Chondrocyte (in vitro differentiated cells): Measurements from ENCODE around the gene SIPA1L3. TPM values are rescaled to one million over a fixed set of nuclear protein-coding genes. Genes with fewer than 3 reads are reported as not detected.
"Not testable (repeated sequence)": the region's sequence is repeated elsewhere in the genome, so short reads cannot be mapped to it uniquely, and the experiment has no call there.

Source experiments
- DNase-seq: peaks from one replicate; pipeline ENCODE4 v3.0.0; 2021; ENCODE audit warnings: mixed read lengths, low spot score
- H3K27ac Mint-ChIP-seq: one replicate; pipeline ENCODE4 v1.8.0; 2021; ENCODE audit warnings: mild to moderate bottlenecking, moderate library complexity, mixed read lengths; ENCODE audit not compliant: unreplicated experiment
- H3K27me3 Mint-ChIP-seq: 2 replicates; pipeline ENCODE4 v1.8.0; 2021; ENCODE audit warnings: low read depth, mixed read lengths
- H3K36me3 Mint-ChIP-seq: 2 replicates; pipeline ENCODE4 v1.8.0; 2021; ENCODE audit warnings: low read depth, mixed read lengths
- H3K4me1 Mint-ChIP-seq: 2 replicates; pipeline ENCODE4 v1.8.0; 2021; ENCODE audit warnings: low read depth, mild to moderate bottlenecking, mixed read lengths
- H3K4me3 Mint-ChIP-seq: one replicate; pipeline ENCODE4 v1.8.0; 2021; ENCODE audit warnings: mild to moderate bottlenecking, moderate library complexity, mixed read lengths; ENCODE audit not compliant: unreplicated experiment
- H3K9me3 Mint-ChIP-seq: 2 replicates; pipeline ENCODE4 v1.8.0; 2021; ENCODE audit warnings: low read depth, mixed read lengths
- total RNA-seq: library from RNA; stranded (reverse); gene quantifications from 3 replicates; pipeline ENCODE4 v1.2.1, GENCODE V29; 2021
- TF ChIP-seq, protein P1 (sequence below): fragments of 200-600 bp; sonication (generic); IDR thresholded peaks from 2 replicates; pipeline ENCODE4 v1.5.0; 2021; ENCODE audit warnings: antibody characterized with exemption, mild to moderate bottlenecking, moderate library complexity

SIPA1L3 gene
- total RNA-seq, 1 donor from 2014 or later, result 17.5 TPM

DNA sequence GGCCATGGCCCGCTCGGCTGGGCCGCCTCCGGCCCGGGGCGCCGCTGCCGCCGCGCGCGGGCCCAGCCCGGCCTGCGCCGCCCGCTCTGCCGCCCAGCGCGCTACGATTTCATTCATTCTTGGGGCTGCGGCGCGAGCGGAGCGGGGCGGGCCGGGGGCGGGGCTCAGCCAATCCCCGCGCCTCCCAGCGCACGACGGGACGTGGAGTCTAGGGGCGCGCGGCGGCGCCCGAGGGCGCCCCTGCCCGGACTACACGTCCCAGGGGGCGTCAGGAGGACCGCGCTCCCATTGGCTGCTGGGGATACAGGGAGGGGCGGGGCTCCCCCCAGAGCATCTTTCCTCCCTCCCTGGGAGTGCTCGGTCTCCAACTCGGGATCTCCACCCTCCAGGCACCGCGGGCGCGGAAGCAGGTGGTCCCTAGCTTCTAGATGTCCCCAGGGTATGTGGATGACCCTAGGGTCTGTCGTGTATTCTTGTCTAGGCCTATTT lies 322.6 kb downstream of the SIPA1L3 start:
- H3K27ac Mint-ChIP-seq, result no peak overlapping the region
- H3K27me3 Mint-ChIP-seq, result peaks cover 3% of the 10 kb centered on the region
- TF ChIP-seq, protein P1, sequence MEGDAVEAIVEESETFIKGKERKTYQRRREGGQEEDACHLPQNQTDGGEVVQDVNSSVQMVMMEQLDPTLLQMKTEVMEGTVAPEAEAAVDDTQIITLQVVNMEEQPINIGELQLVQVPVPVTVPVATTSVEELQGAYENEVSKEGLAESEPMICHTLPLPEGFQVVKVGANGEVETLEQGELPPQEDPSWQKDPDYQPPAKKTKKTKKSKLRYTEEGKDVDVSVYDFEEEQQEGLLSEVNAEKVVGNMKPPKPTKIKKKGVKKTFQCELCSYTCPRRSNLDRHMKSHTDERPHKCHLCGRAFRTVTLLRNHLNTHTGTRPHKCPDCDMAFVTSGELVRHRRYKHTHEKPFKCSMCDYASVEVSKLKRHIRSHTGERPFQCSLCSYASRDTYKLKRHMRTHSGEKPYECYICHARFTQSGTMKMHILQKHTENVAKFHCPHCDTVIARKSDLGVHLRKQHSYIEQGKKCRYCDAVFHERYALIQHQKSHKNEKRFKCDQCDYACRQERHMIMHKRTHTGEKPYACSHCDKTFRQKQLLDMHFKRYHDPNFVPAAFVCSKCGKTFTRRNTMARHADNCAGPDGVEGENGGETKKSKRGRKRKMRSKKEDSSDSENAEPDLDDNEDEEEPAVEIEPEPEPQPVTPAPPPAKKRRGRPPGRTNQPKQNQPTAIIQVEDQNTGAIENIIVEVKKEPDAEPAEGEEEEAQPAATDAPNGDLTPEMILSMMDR, result peak; percentile 8
- no peak overlapping the region for H3K4me3 Mint-ChIP-seq
- H3K4me1 Mint-ChIP-seq, result peaks cover 14% of the 10 kb centered on the region
- no peak for DNase-seq
- no peaks in the 10 kb centered on the region for H3K9me3 Mint-ChIP-seq
- H3K36me3 Mint-ChIP-seq, result no peaks in the 10 kb centered on the region

DNA sequence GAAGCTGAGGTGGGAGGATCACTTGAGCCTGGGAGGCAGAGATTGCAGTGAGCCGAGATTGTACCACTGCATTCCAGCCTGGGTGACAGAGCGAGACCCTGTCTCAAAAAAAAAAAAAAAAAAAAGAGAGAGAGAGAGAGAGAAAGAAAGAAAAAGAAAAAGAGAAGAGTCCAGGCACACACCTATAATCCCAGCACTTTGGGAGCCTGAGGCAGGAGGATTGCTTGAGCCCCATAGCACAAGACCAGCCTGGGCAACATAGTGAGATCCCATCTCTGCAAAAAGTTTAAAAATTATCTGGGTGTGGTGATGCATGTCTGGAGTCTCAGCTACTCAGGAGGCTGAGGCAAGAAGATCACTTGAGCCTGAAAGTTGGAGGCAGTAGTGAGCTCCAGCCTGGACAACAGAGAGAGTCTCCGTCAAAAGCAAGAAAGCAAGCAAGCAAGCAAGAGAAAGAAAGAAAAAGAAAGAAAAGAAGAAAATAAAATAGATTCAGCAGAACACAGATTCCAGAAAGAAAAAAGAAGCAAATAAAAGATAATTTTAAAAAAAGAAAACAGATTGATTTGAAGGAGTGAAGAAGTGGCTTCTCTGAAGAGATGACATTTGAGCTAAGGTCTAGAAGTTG lies 323.6 kb downstream of the SIPA1L3 start:
- not testable (repeated sequence) for H3K27ac Mint-ChIP-seq, H3K36me3 Mint-ChIP-seq, DNase-seq, H3K27me3 Mint-ChIP-seq, H3K9me3 Mint-ChIP-seq, H3K4me3 Mint-ChIP-seq
- H3K4me1 Mint-ChIP-seq, result peaks cover 14% of the 10 kb centered on the region

DNA sequence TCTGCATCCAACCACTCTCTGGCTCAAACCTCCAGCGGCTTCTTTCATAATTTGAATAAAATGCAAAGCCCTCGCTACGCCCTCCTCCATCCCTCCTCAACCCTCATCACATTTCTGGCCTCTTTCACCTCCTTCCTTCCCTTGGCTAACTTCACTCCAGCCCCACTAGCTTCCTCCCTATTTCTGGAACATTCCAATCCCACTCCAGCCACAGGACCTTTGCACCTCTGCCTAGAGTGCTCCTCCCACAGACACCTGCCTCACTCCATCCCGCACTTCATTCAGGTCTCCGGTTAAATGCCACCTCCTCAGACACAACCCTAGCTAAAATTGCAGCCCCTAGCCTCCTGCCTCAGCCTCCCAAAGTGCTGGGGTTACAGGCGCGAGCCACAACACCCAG lies 324.9 kb downstream of the SIPA1L3 start:
- H3K9me3 Mint-ChIP-seq, result no peaks in the 10 kb centered on the region
- H3K27me3 Mint-ChIP-seq, result peaks cover 3% of the 10 kb centered on the region
- H3K27ac Mint-ChIP-seq, result no peak overlapping the region
- no peak overlapping the region for H3K4me3 Mint-ChIP-seq
- TF ChIP-seq, protein P1, result no peak
- DNase-seq, result no peak
- H3K36me3 Mint-ChIP-seq, result no peaks in the 10 kb centered on the region
- H3K4me1 Mint-ChIP-seq, result peaks cover 14% of the 10 kb centered on the region

DNA sequence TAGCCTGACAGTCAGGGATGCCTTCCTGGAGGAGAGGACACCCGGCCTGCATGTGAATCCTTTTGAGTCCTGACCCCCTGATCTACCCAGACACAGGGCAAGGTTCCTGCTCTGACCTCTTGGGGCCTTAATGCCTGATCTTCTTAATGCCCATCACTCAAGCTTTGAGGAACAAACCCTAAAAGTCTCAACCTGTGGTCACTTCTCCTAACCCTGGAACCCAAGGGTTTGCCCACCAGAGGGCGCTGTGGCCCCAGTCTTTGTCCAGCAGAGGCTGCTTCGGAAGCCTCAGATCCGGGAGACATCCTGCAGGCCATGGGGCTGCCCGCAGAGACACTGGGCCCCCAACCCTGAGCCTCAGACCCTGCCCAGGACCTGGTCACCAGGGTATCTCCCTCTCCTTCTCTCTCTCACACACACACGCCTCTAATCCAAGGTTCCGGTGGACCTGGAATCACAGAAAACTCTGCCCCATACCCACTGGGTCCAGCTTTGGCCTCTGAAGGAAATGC lies 326.8 kb downstream of the SIPA1L3 start:
- Mint-ChIP-seq H3K4me1 (peaks cover 9% of the 10 kb centered on the region), H3K36me3 (no peaks in the 10 kb centered on the region), H3K27me3 (peaks cover 3% of the 10 kb centered on the region), H3K4me3 (no peak overlapping the region), H3K9me3 (no peaks in the 10 kb centered on the region), H3K27ac (no peak overlapping the region)
- DNase-seq, result no peak
- TF ChIP-seq, protein P1, result peak; percentile 92

DNA sequence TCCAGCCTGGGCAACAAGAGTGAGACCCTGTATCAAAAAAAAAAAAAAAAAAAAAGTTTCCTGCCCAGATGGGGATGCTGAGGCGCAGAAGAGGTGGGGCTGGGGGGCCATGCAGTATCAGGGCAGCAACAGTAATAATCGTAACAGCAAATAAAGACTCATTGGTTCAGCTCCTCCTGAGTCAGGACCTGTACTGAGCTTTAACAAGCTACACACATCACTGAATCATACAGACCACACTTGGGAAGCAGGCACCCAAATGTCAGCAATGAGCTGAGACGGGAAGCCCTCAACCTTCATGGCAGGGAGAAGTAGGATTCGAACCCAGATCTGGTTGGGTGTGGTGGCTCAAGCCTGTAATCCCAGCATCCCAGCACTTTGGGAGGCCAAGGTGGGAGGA lies 327.6 kb downstream of the SIPA1L3 start:
- H3K4me1 Mint-ChIP-seq, result peaks cover 6% of the 10 kb centered on the region
- TF ChIP-seq, protein P1, result no peak
- no peaks in the 10 kb centered on the region for H3K9me3 Mint-ChIP-seq
- no peak overlapping the region for H3K27ac Mint-ChIP-seq
- no peaks in the 10 kb centered on the region for H3K36me3 Mint-ChIP-seq
- peaks cover 3% of the 10 kb centered on the region for H3K27me3 Mint-ChIP-seq
- H3K4me3 Mint-ChIP-seq, result no peak overlapping the region
- no peak for DNase-seq

DNA sequence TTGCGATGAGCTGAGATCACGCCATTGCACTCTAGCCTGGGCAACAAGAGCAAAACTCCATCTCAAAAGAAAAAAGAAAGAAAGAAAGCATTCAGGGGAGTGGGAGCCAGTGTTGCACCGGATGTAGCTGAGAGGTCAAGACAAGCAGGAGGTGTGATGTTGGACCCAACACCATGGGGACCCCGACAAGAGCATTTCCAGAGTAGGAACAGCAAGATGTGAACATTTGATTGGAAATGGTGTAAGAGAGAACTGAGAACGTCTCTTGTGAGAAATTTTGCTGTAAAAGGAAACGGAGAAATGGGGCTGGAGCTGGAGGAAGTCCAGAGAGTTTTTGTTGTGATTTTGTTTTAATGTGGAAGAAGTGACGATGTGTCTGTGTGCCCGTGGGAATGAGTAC lies 332.8 kb downstream of the SIPA1L3 start:
- no peak for DNase-seq
- TF ChIP-seq, protein P1, result no peak
- Mint-ChIP-seq H3K4me3 (no peak overlapping the region), H3K27ac (peak overlapping the region; percentile 73), H3K4me1 (peaks cover 15% of the 10 kb centered on the region), H3K36me3 (no peaks in the 10 kb centered on the region), H3K27me3 (no peaks in the 10 kb centered on the region), H3K9me3 (no peaks in the 10 kb centered on the region)
